ENCODE data around the gene VDAC1.

The VDAC1 gene

GRCh38 chr5:133930061-133930812, 74.5 kb downstream of the VDAC1 start:
- in situ Hi-C loops (cut with MboI; ENCODE audit: low sequenced_read_pairs) = no loop called here

- in situ Hi-C loops (cut with MboI; ENCODE audit: low sequenced_read_pairs) = no loop called here
Observed at GRCh38 chr5:133928587-133929393, 76.0 kb downstream of the VDAC1 start.

- in situ Hi-C loops (cut with MboI; ENCODE audit: low sequenced_read_pairs) = no loop called here
Observed at GRCh38 chr5:133927300-133928180, 77.2 kb downstream of the VDAC1 start.

- in situ Hi-C loops (cut with MboI; ENCODE audit: low sequenced_read_pairs) = no loop called here
Observed at GRCh38 chr5:133926489-133927299, 78.1 kb downstream of the VDAC1 start.

- in situ Hi-C loops (cut with MboI; ENCODE audit: low sequenced_read_pairs) = no loop called here
Observed at GRCh38 chr5:133925866-133926488, 78.8 kb downstream of the VDAC1 start.

- in situ Hi-C loops (cut with MboI; ENCODE audit: low sequenced_read_pairs) = no loop called here
Observed at GRCh38 chr5:133925269-133925668, 79.5 kb downstream of the VDAC1 start.

- in situ Hi-C loops (cut with MboI; ENCODE audit: low sequenced_read_pairs) = no loop called here
Observed at GRCh38 chr5:133924221-133924920, 80.4 kb downstream of the VDAC1 start.

- in situ Hi-C loops (cut with MboI; ENCODE audit: low sequenced_read_pairs) = no loop called here
Observed at GRCh38 chr5:133921979-133922378, 82.8 kb downstream of the VDAC1 start.

Measured in HL-60/S4 treated with phorbol 12-myristate 13-acetate at 8.2 ng/mL for 4 days and 3 days (cell line).